Fibroblast of peridontal ligament (primary cell): Measurements from ENCODE around the gene ATG7.
"Not testable (repeated sequence)": the region's sequence is repeated elsewhere in the genome, so short reads cannot be mapped to it uniquely, and the experiment has no call there.

ENCODE experiments used
- DNase-seq: peaks from one replicate; pipeline ENCODE4 v3.0.0-alpha.2; 2010; ENCODE audit errors: extremely low read depth

ATG7 gene

GRCh38 chr3:11348877-11349276 is 76.7 kb downstream of the ATG7 start:
- DNase-seq = not testable (repeated sequence)

- DNase-seq = no peak
Observed at GRCh38 chr3:11349446-11349845, 77.2 kb downstream of the ATG7 start.

- DNase-seq = peak; percentile 40
Observed at GRCh38 chr3:11350374-11350773, 78.2 kb downstream of the ATG7 start.

GRCh38 chr3:11351451-11351850 is 79.3 kb downstream of the ATG7 start:
- DNase-seq = no peak

- DNase-seq = no peak
Observed at GRCh38 chr3:11356269-11356668, 84.1 kb downstream of the ATG7 start.

GRCh38 chr3:11362600-11362999 is 90.4 kb downstream of the ATG7 start:
- DNase-seq = peak; percentile 78

- no peak for DNase-seq
Observed at GRCh38 chr3:11363715-11364114, 91.5 kb downstream of the ATG7 start.

GRCh38 chr3:11364181-11364580 is 92.0 kb downstream of the ATG7 start:
- DNase-seq = no peak

- peak; percentile 89 for DNase-seq
Observed at GRCh38 chr3:11367143-11367693, 95.0 kb downstream of the ATG7 start.

- DNase-seq = peak; percentile 37
Observed at GRCh38 chr3:11370191-11370590, 98.0 kb downstream of the ATG7 start.

- DNase-seq = no peak
Observed at GRCh38 chr3:11370966-11371365, 98.8 kb downstream of the ATG7 start.

- no peak for DNase-seq
Observed at GRCh38 chr3:11371747-11372146, 99.5 kb downstream of the ATG7 start.

GRCh38 chr3:11373235-11373634 is 101.0 kb downstream of the ATG7 start:
- DNase-seq = no peak

- no peak for DNase-seq
Observed at GRCh38 chr3:11373654-11374053, 101.5 kb downstream of the ATG7 start.

GRCh38 chr3:11375333-11376088 is 103.3 kb downstream of the ATG7 start:
- peak; percentile 39 for DNase-seq

GRCh38 chr3:11377719-11378118 is 105.5 kb downstream of the ATG7 start:
- DNase-seq = no peak

GRCh38 chr3:11379238-11379823 is 107.1 kb downstream of the ATG7 start:
- DNase-seq = peak; percentile 88

- peak; percentile 66 for DNase-seq
Observed at GRCh38 chr3:11379824-11380701, 107.9 kb downstream of the ATG7 start.

- DNase-seq = no peak
Observed at GRCh38 chr3:11381141-11381540, 108.9 kb downstream of the ATG7 start.

- DNase-seq = peak; percentile 45
Observed at GRCh38 chr3:11381563-11381962, 109.4 kb downstream of the ATG7 start.

GRCh38 chr3:11382146-11382745 is 110.0 kb downstream of the ATG7 start:
- peak; percentile 7 for DNase-seq

- DNase-seq = no peak
Observed at GRCh38 chr3:11384074-11384473, 111.9 kb downstream of the ATG7 start.
